Adrenal gland (tissue), 5 donors: ENCODE results near the gene TTC27.

ENCODE experiments used
- CTCF ChIP-seq, 6 experiments: fragments of 450-650 bp in 4 of 6; fragments of 200-600 bp in 2 of 6; sonication (generic) in 1 of 6; IDR thresholded peaks; 1 replicate in 5 of 6; 2 replicates in 1 of 6; pipeline versions ENCODE4 v1.5.1 to v1.8.0; 2016 to 2021; ENCODE audit warnings: antibody characterized with exemption in 6 of 6, mild to moderate bottlenecking in 2 of 6, moderate library complexity in 1 of 6
- POLR2A ChIP-seq, 2 donors: fragments of 450-650 bp; IDR thresholded peaks; one replicate each; pipeline ENCODE4 v1.6.1; 2017; ENCODE audit warnings: antibody characterized with exemption in 2 of 2, mild to moderate bottlenecking in 2 of 2, moderate library complexity in 1 of 2
- donor health status: DM: no; HTN: no; CAD: no.

- TF ChIP-seq CTCF (IDR thresholded peaks at IDR 0.05): no peak
- no peak for TF ChIP-seq POLR2A (IDR thresholded peaks at IDR 0.05)
Observed at GRCh38 chr2:32788114-32788513, 160.3 kb downstream of the TTC27 start.
